CD14-positive monocyte (primary cell): ENCODE results near the gene NCAM1. TPM values are rescaled to one million over a fixed set of nuclear protein-coding genes. Genes with fewer than 3 reads are reported as not detected.

ENCODE experiments used
- DNase-seq, 3 donors: peaks; one replicate each; pipeline ENCODE4 v3.0.0-alpha.2; 2011 to 2022
- H2AFZ ChIP-seq: 2 replicates; pipeline ENCODE4 v1.6.0; 2012; ENCODE audit warnings: mild to moderate bottlenecking, low read depth, low read length, inconsistent platforms; ENCODE audit not compliant: insufficient read depth, poor library complexity, severe bottlenecking
- H3K27ac ChIP-seq, 2 donors: 1 replicate in 1 of 2; 2 replicates in 1 of 2; pipeline ENCODE4 v1.5.1; 2012 to 2013; ENCODE audit warnings: low read length in 2 of 2, control low read depth in 1 of 2, inconsistent platforms in 1 of 2, low read depth in 1 of 2, mild to moderate bottlenecking in 1 of 2
- H3K27me3 ChIP-seq, 2 donors: one replicate each; pipeline versions ENCODE4 v1.6.0 to v1.6.1; 2011 to 2013; ENCODE audit warnings: low read length in 2 of 2; ENCODE audit not compliant: control insufficient read depth in 2 of 2, insufficient read depth in 2 of 2
- H3K36me3 ChIP-seq, 2 donors: replicated peaks in 1 of 2; 1 replicate in 1 of 2; 2 replicates in 1 of 2; pipeline versions ENCODE4 v1.5.1 to v1.6.1; 2012 to 2013; ENCODE audit warnings: low read length in 2 of 2, control low read depth in 1 of 2, inconsistent platforms in 1 of 2, mild to moderate bottlenecking in 1 of 2; ENCODE audit not compliant: insufficient read depth in 2 of 2, control insufficient read depth in 1 of 2
- H3K4me1 ChIP-seq, 2 donors: 1 replicate in 1 of 2; 2 replicates in 1 of 2; pipeline versions ENCODE4 v1.5.1 to v1.6.1; 2012 to 2013; ENCODE audit warnings: low read length in 2 of 2, control low read depth in 1 of 2, inconsistent platforms in 1 of 2, mild to moderate bottlenecking in 1 of 2, moderate library complexity in 1 of 2; ENCODE audit not compliant: insufficient read depth in 2 of 2, control insufficient read depth in 1 of 2
- H3K4me2 ChIP-seq: replicated peaks from 2 replicates; pipeline ENCODE3; 2012; ENCODE audit warnings: low read length, moderate library complexity, mild to moderate bottlenecking; ENCODE audit not compliant: poor library complexity, severe bottlenecking; ENCODE audit errors: extremely low read depth
- H3K4me3 ChIP-seq, 3 experiments: fragments of 200-600 bp in 1 of 3; sonication (generic) in 1 of 3; replicated peaks in 1 of 3; 1 replicate in 2 of 3; 2 replicates in 1 of 3; pipeline ENCODE4 v1.5.1; 2011 to 2013; ENCODE audit warnings: low read length in 3 of 3, mild to moderate bottlenecking in 3 of 3, control low read depth in 2 of 3, low read depth in 2 of 3, inconsistent platforms in 1 of 3, moderate library complexity in 1 of 3
- H3K79me2 ChIP-seq: 2 replicates; pipeline ENCODE4 v1.6.0; 2012; ENCODE audit warnings: mild to moderate bottlenecking, control low read depth, inconsistent platforms, low read length, moderate library complexity; ENCODE audit not compliant: insufficient read depth
- H3K9ac ChIP-seq: 2 replicates; pipeline ENCODE4 v1.6.0; 2017; ENCODE audit warnings: low read length, mild to moderate bottlenecking; ENCODE audit not compliant: insufficient read depth, poor library complexity, severe bottlenecking
- H3K9me3 ChIP-seq, 2 donors: replicated peaks in 1 of 2; 1 replicate in 1 of 2; 2 replicates in 1 of 2; pipeline versions ENCODE4 v1.5.1 to v1.6.1; 2012 to 2013; ENCODE audit warnings: low read length in 2 of 2, control low read depth in 1 of 2; ENCODE audit not compliant: control insufficient read depth in 1 of 2, insufficient read depth in 1 of 2
- H4K20me1 ChIP-seq: 2 replicates; pipeline ENCODE4 v1.6.0; 2012; ENCODE audit warnings: mild to moderate bottlenecking, low read length, control low read depth, moderate library complexity; ENCODE audit not compliant: insufficient read depth
- H3K27ac Mint-ChIP-seq, 7 donors: one replicate each; pipeline ENCODE4 v1.8.0; 2020; ENCODE audit warnings: mild to moderate bottlenecking in 7 of 7, mixed read lengths in 7 of 7, moderate library complexity in 6 of 7, inconsistent platforms in 2 of 7
- H3K27me3 Mint-ChIP-seq, 3 donors: one replicate each; pipeline ENCODE4 v1.8.0; 2021 to 2022; ENCODE audit warnings: low read depth in 3 of 3, mild to moderate bottlenecking in 3 of 3, mixed read lengths in 3 of 3, moderate library complexity in 3 of 3, inconsistent platforms in 1 of 3
- H3K36me3 Mint-ChIP-seq, 2 donors: one replicate each; pipeline ENCODE4 v1.8.0; 2020; ENCODE audit warnings: mixed read lengths in 2 of 2, inconsistent platforms in 1 of 2, mild to moderate bottlenecking in 1 of 2
- H3K4me1 Mint-ChIP-seq: one replicate; pipeline ENCODE4 v1.8.0; 2020; ENCODE audit warnings: mild to moderate bottlenecking, mixed read lengths
- H3K4me3 Mint-ChIP-seq, 2 donors: one replicate each; pipeline ENCODE4 v1.8.0; 2020; ENCODE audit warnings: mild to moderate bottlenecking in 2 of 2, mixed read lengths in 2 of 2, moderate library complexity in 1 of 2
- H3K9me3 Mint-ChIP-seq, 7 donors: one replicate each; pipeline ENCODE4 v1.8.0; 2020 to 2022; ENCODE audit warnings: mixed read lengths in 7 of 7, mild to moderate bottlenecking in 6 of 7, moderate library complexity in 6 of 7, inconsistent platforms in 2 of 7
- WGBS: methylation state at CpG from one replicate; pipeline ENCODE4 v1.1.5; 2013; ENCODE audit warnings: missing lambda C conversion rate; ENCODE audit not compliant: insufficient coverage; 5-methylcytosine and 5-hydroxymethylcytosine counted together
- intact Hi-C, 2 donors: fragments of 100-400 bp; cut with micrococcal nuclease; formaldehyde crosslinking; loops; one replicate each; pipeline versions ENCODE4 v1.15.0 to v1.15.1; 2023
- polyA plus RNA-seq, 3 donors: library from polyadenylated mRNA; depleted of rRNA in 1 of 3; unstranded in 2 of 3; stranded (reverse) in 1 of 3; fragments of 300-500 nt in 2 of 3; fragments of >200 nt in 1 of 3; fragmentation: Illumina TruSeq in 2 of 3; gene quantifications; 1 replicate in 2 of 3; 2 replicates in 1 of 3; pipeline ENCODE4 v1.2.3, GENCODE V29; 2012 to 2021
- TF ChIP-seq, protein P1 (sequence below): fragments of 200-600 bp; IDR thresholded peaks from one replicate; pipeline ENCODE4 v1.8.0; 2022; ENCODE audit warnings: antibody characterized with exemption, mild to moderate bottlenecking

The NCAM1 gene
- polyA plus RNA-seq, 3 donors, result 0.65 to 0.69 TPM; not detected in 1

DNA sequence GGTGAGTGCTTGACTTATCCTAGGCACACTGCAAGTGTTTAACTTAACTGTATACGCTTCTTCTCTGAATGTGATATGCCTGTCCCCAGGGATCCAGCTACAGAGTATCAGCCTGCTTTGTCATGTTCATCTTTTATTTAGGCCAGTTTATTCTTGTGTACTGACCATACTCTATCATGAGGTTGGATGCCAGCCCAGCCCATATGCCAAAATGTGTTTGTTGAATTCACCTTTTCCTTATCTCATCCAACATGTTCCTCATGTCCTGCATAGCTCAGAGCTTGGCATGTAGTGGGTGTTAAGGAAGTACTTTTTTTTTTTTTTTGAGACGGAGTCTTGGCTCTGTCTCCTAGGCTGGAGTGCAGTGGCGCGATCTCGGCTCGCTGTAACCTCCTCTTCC, 116.2 kb downstream of the NCAM1 start:
- no peaks in the 10 kb centered on the region for H3K27me3 ChIP-seq
- DNase-seq, result no peak
- H3K4me3 ChIP-seq, result no peak overlapping the region
- no peak overlapping the region for H2AFZ ChIP-seq
- TF ChIP-seq, protein P1, sequence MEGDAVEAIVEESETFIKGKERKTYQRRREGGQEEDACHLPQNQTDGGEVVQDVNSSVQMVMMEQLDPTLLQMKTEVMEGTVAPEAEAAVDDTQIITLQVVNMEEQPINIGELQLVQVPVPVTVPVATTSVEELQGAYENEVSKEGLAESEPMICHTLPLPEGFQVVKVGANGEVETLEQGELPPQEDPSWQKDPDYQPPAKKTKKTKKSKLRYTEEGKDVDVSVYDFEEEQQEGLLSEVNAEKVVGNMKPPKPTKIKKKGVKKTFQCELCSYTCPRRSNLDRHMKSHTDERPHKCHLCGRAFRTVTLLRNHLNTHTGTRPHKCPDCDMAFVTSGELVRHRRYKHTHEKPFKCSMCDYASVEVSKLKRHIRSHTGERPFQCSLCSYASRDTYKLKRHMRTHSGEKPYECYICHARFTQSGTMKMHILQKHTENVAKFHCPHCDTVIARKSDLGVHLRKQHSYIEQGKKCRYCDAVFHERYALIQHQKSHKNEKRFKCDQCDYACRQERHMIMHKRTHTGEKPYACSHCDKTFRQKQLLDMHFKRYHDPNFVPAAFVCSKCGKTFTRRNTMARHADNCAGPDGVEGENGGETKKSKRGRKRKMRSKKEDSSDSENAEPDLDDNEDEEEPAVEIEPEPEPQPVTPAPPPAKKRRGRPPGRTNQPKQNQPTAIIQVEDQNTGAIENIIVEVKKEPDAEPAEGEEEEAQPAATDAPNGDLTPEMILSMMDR, result no peak
- H3K9ac ChIP-seq, result no peak overlapping the region
- H3K79me2 ChIP-seq, result no peaks in the 10 kb centered on the region
- H3K27ac Mint-ChIP-seq, result no peak overlapping the region
- WGBS, result 100% methylated on average over 4 of the region's 6 CpGs
- no peaks in the 10 kb centered on the region for H3K9me3 ChIP-seq
- H3K4me1 ChIP-seq, result no peaks in the 10 kb centered on the region
- peaks cover 1 to 2% (median 2%) of the 10 kb centered on the region in 3 donors for H3K27me3 Mint-ChIP-seq
- H3K4me3 Mint-ChIP-seq, result no peak overlapping the region
- no peaks in the 10 kb centered on the region for H3K36me3 Mint-ChIP-seq
- intact Hi-C loops, result no loop called here
- H3K9me3 Mint-ChIP-seq, result peaks cover 0 to 3% (median 0%) of the 10 kb centered on the region in 7 donors
- no peaks in the 10 kb centered on the region for H3K4me1 Mint-ChIP-seq
- no peak overlapping the region for H3K4me2 ChIP-seq
- no peaks in the 10 kb centered on the region for H3K36me3 ChIP-seq
- H4K20me1 ChIP-seq, result no peaks in the 10 kb centered on the region
- H3K27ac ChIP-seq, result no peak overlapping the region

DNA sequence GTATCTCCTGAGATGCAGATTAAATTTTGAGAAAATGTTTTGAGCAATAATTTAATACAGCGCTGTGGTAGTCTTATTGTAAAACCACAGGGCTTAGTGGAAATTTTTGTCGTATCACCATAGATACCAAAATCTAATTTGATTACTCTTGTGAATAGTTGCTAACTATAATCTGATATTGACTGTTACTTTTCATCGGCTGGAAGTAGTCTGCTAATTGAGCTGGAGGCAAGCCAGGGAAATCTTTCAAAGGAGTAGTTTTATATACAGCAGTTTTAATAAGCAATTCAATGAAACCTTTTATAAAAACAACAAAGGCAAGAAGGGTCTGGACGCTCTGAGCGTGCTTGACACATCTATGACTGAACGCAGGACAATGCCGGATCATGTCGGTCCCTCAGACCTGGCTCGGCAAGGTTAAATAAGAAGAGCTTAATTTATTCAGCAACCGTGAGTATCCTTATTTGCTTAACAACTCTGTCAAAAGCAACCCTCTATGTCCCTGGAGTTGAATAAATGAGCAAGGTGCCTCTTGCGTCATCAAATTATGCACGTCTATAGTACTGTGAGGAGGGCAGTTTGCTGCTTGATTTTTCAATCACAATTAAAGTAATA, 121.2 kb downstream of the NCAM1 start:
- Histone ChIP-seq H2AFZ (no peak overlapping the region), H3K27ac (no peak overlapping the region), H3K36me3 (no peaks in the 10 kb centered on the region), H3K27me3 (no peaks in the 10 kb centered on the region), H3K9me3 (no peaks in the 10 kb centered on the region), H3K79me2 (no peaks in the 10 kb centered on the region), H3K4me3 (no peak overlapping the region), H4K20me1 (no peaks in the 10 kb centered on the region), H3K4me1 (no peaks in the 10 kb centered on the region), H3K9ac (no peak overlapping the region), H3K4me2 (no peak overlapping the region)
- no peak overlapping the region for H3K27ac Mint-ChIP-seq
- H3K27me3 Mint-ChIP-seq, result peaks cover under 1 to 10% (median 6%) of the 10 kb centered on the region in 3 donors
- 92% methylated on average over 6 of the region's 12 CpGs for WGBS
- no peak for DNase-seq
- H3K4me1 Mint-ChIP-seq, result no peaks in the 10 kb centered on the region
- H3K4me3 Mint-ChIP-seq, result no peak overlapping the region
- H3K36me3 Mint-ChIP-seq, result no peaks in the 10 kb centered on the region
- peaks cover 0 to 3% (median 0%) of the 10 kb centered on the region in 7 donors for H3K9me3 Mint-ChIP-seq
- TF ChIP-seq, protein P1, result no peak
- intact Hi-C loops, result no loop called here
